ENCODE data around the gene CEBPG.

DNA sequence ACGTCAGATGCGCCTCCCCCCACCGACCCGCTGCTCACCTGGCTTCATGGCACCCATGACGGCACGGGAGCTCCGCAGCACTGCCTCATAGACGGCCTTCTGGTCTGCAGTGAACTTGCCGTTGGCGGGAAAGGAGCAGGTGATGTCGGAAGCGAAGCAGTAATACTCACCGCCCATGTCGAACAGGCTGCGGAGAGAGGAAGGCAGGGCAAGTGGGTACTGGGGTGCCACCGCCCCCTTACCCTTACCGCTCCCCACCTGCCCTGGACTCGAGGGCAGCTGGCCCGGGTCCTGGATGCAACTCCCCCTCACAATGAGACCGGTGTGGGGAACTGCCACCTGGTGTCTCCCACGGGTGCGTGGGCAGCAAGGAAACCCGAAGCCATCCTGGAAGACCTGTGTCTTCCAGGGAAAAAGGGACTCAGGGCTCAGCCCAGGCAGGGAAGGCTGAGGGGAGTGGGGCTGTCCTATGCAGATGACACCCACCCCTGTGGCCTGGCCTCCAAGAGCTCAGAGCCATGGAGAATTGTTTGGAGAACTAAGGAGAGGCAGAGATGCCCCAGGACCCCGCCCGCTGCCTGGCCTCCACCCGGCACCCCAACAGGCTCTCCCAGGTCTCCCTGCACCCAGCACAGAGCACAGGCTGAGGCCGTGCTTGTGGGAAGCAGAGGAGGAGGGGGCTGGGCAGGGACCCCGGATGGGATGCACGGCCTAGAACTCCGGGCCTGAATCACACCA, 28.3 kb downstream of the CEBPG start:
- TF ChIP-seq, protein P1, sequence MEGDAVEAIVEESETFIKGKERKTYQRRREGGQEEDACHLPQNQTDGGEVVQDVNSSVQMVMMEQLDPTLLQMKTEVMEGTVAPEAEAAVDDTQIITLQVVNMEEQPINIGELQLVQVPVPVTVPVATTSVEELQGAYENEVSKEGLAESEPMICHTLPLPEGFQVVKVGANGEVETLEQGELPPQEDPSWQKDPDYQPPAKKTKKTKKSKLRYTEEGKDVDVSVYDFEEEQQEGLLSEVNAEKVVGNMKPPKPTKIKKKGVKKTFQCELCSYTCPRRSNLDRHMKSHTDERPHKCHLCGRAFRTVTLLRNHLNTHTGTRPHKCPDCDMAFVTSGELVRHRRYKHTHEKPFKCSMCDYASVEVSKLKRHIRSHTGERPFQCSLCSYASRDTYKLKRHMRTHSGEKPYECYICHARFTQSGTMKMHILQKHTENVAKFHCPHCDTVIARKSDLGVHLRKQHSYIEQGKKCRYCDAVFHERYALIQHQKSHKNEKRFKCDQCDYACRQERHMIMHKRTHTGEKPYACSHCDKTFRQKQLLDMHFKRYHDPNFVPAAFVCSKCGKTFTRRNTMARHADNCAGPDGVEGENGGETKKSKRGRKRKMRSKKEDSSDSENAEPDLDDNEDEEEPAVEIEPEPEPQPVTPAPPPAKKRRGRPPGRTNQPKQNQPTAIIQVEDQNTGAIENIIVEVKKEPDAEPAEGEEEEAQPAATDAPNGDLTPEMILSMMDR (IDR thresholded peaks at IDR 0.05), result no peak
- no peak for TF ChIP-seq POLR2A (IDR thresholded peaks at IDR 0.05)
- no peak for TF ChIP-seq POLR2AphosphoS5 (IDR thresholded peaks at IDR 0.05)

All from stomach (tissue), 4 donors.